ENCODE results near the gene GIPC3.
"Not testable (repeated sequence)": the region's sequence is repeated elsewhere in the genome, so short reads cannot be mapped to it uniquely, and the experiment has no call there.

Gene GIPC3

GRCh38 chr19:3576696-3577443 lies 8.4 kb upstream of the GIPC3 start:
- no peak for DNase-seq (ENCODE audit: low spot score)

DNA sequence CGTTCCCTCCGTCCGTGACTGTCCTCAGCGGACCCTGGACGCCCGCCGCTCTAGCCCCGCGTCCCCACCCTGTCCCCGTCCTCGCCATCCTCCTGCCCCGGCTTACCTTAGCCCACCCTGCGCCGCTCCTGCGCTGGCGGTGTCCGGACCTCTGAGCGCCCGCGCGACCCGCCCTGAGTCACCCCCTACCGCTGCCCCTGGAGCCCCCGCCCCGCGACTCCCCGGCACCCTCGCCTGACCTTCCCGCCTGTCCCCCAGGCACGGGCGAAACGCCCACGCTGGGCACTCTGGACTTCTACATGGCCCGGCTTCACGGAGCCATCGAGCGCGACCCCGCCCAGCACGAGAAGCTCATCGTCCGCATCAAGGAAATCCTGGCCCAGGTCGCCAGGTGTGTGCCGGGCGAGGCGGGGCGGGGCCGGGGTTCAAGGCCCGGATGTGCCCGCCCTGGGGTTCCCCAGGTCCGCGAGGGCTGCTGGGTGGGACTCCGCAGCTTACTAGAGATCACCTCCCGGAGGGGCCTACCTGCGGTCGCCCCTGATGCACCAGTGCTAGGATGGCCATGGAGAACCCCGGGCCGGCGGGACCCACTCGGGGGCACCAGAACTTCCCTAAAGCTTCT lies 7.4 kb upstream of the GIPC3 start:
- DNase-seq (ENCODE audit: low spot score): no peak

DNA sequence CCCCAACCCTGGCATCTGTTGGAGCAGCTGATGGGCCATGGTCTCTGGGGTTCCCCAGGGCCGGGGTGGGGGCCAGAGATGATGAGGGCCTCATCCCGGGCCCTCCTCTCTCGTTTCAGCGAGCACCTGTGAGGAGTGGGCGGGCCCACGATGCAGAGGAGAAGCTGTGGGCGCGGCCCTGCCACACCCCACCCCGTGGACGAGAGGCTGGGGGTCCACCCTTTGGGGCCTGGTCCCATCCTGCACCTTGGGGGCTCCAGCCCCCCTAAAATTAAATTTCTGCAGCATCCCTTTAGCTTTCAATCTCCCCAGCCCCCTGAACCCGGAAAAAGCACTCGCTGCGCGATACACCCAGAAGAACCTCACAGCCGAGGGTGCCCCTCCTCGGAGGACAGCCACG lies 6.9 kb upstream of the GIPC3 start:
- DNase-seq (ENCODE audit: low spot score): no peak

GRCh38 chr19:3580156-3580934 lies 4.9 kb upstream of the GIPC3 start:
- peak; percentile 89 for DNase-seq (ENCODE audit: low spot score)

- not testable (repeated sequence) for DNase-seq (ENCODE audit: low spot score)
These were observed 3.5 kb upstream of the GIPC3 start for GRCh38 chr19:3581792-3582191.

DNA sequence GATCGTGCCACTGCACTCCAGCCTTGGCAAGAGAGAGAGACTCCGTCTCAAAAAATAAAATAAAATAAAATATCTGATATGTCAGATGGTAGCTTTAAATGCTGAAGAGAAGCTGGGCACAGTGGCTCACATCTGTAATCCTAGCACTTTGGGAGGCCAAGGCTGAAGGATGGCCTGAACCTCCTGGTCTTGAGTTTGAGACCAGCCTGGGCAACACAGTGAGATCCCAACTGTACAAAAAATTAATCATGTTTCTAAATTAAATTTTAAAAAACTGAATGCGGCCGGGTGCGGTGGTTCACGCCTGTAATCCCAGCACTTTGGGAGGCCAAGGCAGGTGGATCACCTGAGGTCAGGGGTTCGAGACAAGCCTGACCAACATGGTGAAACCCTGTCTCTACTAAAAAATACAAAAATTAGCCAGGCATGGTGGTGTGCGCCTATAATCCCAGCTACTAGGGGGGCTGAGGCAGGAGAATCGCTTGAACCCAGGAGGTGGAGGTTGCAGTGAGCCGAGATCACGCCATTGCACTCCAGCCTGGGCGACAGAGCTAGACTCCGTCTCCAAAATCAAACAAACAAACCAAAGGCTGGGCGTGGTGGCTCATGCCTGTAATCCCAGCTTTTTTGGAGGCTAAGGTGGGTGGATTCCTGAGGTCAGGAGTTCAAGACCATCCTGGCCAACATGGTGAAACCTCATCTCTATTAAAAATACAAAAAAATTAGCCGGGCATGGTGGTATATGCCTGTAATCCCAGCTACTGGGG lies 1.1 kb upstream of the GIPC3 start:
- DNase-seq (ENCODE audit: low spot score): not testable (repeated sequence)

- DNase-seq (ENCODE audit: low spot score): no peak
These were observed 899 bp downstream of the GIPC3 start for GRCh38 chr19:3586127-3586626.

DNA sequence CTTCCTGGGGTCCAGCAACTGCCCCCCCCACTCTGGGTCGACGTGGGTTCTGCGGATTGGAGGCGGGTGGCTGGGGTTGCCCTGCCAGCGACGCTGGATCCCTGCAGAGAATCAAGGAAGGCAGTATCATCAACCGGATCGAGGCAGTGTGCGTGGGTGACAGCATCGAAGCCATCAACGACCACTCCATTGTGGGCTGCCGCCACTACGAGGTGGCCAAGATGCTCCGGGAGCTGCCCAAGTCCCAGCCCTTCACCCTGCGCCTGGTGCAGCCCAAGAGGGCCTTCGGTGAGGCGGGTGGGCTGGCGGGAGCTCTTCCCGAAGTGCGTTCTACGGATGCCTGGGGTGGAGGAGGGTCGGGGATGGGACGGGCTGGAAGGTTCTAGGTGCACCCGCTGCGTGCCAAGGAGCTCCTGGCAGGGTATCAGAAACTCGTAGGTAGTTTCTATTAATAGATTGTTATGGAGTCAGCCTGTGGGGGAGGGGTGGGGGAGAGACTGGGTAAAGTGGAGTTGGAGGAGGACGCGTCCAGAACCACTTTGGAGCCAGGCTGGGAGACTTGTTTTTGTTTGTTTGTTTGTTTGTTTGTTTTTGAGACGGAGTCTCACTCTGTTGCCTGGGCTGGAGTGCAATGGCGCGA lies 1.5 kb downstream of the GIPC3 start:
- no peak for DNase-seq (ENCODE audit: low spot score)

DNA sequence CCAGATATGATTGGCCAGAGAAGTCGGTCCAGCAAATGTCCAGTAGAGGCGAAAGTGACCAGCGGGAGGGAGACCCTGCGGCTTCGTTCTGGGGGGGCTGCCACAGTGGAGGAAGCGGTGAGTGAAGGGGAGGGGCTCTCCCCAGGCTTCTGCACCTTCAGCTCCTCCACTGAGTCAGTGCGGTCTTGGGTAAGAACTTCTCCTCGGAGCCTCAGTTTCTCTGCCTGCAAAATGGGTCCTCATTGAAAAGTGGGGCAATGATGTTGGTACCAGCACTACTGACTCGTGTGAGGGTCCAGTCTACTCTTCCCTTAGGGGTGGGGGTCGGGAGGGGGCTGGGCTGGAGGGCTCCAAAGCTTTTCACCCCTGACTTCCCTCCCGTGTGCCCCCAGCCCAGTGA lies 4.2 kb downstream of the GIPC3 start:
- no peak for DNase-seq (ENCODE audit: low spot score)

DNA sequence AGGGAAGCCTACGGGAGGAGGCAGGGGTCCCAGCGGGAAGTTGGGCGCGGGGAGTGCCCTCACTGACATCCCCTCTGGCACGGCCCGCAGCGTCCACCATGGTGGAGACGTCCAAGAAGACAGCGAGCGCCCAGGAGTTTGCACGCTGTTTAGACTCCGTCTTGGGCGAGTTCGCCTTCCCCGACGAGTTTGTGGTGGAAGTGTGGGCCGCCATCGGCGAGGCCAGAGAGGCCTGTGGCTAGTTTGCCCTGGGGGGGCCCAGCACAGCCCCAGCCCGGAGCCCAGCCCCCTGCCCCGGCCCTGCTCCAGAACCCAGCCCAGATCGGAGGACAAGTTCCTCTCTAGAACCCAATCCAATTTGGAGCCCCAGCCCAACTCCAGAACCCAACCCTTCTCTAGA lies 4.7 kb downstream of the GIPC3 start:
- DNase-seq (ENCODE audit: low spot score): no peak

GRCh38 chr19:3590991-3591659 lies 5.8 kb downstream of the GIPC3 start:
- DNase-seq (ENCODE audit: low spot score): no peak

- no peak for DNase-seq (ENCODE audit: low spot score)
These were observed 6.8 kb downstream of the GIPC3 start for GRCh38 chr19:3591876-3592613.

GRCh38 chr19:3593156-3593555 lies 7.9 kb downstream of the GIPC3 start:
- DNase-seq (ENCODE audit: low spot score): no peak

DNA sequence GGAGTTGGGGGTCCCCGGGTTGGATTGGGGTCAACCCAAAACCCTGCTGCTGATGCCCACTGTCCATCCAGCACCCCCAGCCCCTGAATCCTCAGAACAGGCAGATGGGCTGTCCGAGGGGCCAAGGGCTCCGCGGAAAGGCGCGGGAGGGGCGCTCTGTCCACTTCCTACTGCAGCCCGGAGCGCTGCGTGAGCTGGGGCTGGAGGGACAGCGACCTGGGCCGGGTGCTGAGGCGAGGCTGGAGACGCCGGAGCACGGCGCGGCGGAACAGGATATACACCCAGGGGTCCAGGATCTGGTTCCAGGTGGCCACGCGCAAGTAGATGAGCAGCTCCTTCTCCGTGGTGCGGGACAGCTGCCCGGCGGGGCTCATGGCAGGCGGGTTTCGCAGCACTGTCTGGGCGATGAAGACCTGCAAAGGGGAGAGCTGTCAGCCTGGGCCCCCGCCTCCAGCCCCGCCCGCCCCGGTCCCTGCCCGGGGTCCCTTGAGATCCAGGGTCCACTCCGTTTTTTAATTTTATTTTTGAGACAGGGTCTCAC lies 10.3 kb downstream of the GIPC3 start:
- DNase-seq (ENCODE audit: low spot score): no peak

- no peak for DNase-seq (ENCODE audit: low spot score)
These were observed 14.5 kb downstream of the GIPC3 start for GRCh38 chr19:3599776-3600187.

GRCh38 chr19:3601021-3601420 lies 15.7 kb downstream of the GIPC3 start:
- no peak for DNase-seq (ENCODE audit: low spot score)

DNA sequence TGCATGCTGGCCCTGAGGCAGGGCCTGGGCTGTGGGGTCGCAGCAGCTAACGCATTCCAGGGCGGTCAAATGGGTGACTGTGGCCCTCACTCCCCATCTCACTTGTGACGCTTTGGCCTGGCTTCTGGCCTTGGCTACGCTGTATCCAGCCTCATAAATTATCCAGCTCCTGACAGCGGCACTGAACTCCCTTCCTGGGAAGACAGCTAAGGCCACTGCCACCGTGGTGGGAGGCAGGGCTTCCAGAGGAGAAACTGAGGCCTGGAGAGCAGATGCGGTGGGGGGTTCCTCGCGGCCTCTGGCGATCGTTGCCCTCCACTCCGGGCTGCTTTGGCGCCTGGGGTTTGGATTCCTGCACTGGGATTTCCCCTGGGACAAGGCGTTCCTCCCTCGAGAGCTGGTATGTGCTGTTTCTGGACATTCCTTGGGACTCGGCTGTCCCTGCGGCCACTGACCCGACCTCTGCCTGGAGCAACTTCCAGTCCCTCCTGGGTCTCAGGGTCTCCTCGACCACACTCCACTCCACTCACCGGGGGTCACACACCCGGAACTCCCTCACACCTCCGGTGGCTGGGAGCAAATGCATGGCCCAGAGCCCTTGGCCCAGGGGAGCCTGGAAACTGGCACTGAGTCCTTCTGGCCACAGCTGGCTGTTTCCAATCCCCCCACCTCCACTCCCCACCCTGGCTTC lies 18.0 kb downstream of the GIPC3 start:
- peak; percentile 69 for DNase-seq (ENCODE audit: low spot score)

DNA sequence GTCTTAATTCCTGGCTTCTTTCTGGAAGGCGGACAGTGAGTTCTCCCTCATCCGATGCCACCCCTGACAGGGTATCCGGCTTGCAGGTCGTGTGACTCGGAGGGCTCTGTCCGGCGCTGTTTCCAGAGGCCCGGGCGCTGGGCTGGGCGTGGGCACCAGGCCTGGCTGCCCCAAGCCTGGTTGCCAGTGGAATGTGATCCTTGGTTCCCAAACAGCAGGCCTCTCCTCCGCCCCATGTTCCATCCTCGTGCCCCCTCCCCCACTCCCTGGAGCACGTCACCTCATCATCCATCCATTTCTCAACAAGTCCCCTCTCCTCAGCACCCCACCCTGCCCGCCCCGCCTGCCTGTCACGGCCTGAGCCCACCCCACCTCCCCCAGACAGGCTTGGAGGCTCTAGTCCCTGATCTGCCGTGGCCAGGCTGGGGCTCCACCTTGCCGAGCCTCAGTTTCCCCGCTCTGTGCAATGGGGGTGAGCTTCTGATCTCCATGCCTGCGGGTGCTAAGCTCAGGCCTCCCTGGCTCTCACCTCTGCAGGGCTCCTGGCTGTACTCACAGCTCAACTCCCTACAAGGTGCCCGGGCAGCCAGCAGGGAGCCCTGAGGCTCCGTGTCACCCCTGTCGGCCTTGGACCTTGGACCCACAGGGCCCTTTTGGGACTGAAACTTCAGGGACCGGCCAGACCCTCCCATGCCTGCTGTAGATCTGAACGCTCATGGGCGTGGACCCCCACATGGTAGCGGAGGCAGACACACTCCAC lies 19.1 kb downstream of the GIPC3 start:
- DNase-seq (ENCODE audit: low spot score): no peak

GRCh38 chr19:3604987-3605343 lies 19.7 kb downstream of the GIPC3 start:
- no peak for DNase-seq (ENCODE audit: low spot score)
